B cell (primary cell): ENCODE results near the gene CSNK1A1. TPM values are rescaled to one million over a fixed set of nuclear protein-coding genes. Genes with fewer than 3 reads are reported as not detected.
"Not testable (repeated sequence)": the region's sequence is repeated elsewhere in the genome, so short reads cannot be mapped to it uniquely, and the experiment has no call there.

Experiments
- ATAC-seq: fragments of 200-7000 bp; cut with Tn5 transposase; one replicate; pipeline ENCODE4 v1.10.0; 2021; ENCODE audit warnings: low read depth, mild to moderate bottlenecking, moderate number of reproducible peaks, moderate library complexity
- CTCF ChIA-PET: fragments of 350-600 bp; sonication (Branson Sonifier 250); formaldehyde crosslinking; loops from one replicate; lab custom pipeline; 2021; ENCODE audit warnings: antibody characterized with exemption, inconsistent platforms; lab: Charles Lee
- POLR2A ChIA-PET: fragments of 350-600 bp; sonication (Branson Sonifier 250); formaldehyde crosslinking; loops from one replicate; lab custom pipeline; 2021; ENCODE audit warnings: antibody characterized with exemption; lab: Charles Lee
- DNase-seq: peaks from one replicate; pipeline ENCODE4 v3.0.0; 2013
- H2AFZ ChIP-seq: 2 replicates; pipeline ENCODE4 v1.6.1; 2012; ENCODE audit warnings: mild to moderate bottlenecking, low read depth, low read length; ENCODE audit not compliant: insufficient read depth, poor library complexity, severe bottlenecking
- H3K27ac ChIP-seq, 2 donors: 1 replicate in 1 of 2; 2 replicates in 1 of 2; pipeline ENCODE4 v1.5.1; 2012 to 2013; ENCODE audit warnings: low read length in 2 of 2, mild to moderate bottlenecking in 2 of 2, moderate library complexity in 1 of 2
- H3K27me3 ChIP-seq, 4 experiments: fragments of 200-600 bp in 1 of 4; sonication (generic) in 1 of 4; replicated peaks in 1 of 4; 1 replicate in 2 of 4; 2 replicates in 2 of 4; pipeline versions ENCODE4 v1.6.1 to v1.7.0; 2013 to 2016; ENCODE audit warnings: low read length in 3 of 4, mild to moderate bottlenecking in 2 of 4, mixed read lengths in 1 of 4, moderate library complexity in 1 of 4; ENCODE audit not compliant: insufficient read depth in 4 of 4, control insufficient read depth in 3 of 4; ENCODE audit errors: control extremely low read depth in 1 of 4
- H3K36me3 ChIP-seq, 2 experiments: replicated peaks in 1 of 2; 1 replicate in 1 of 2; 2 replicates in 1 of 2; pipeline versions ENCODE4 v1.6.1 to v1.7.1; 2013; ENCODE audit warnings: low read length in 1 of 2; ENCODE audit not compliant: insufficient read depth in 2 of 2, control insufficient read depth in 1 of 2; ENCODE audit errors: control extremely low read depth in 1 of 2, extremely low read depth in 1 of 2
- H3K4me1 ChIP-seq, 2 donors: fragments of 200-600 bp in 1 of 2; sonication (generic) in 1 of 2; 1 replicate in 1 of 2; 2 replicates in 1 of 2; pipeline versions ENCODE4 v1.5.1 to v1.6.1; 2013 to 2017; ENCODE audit warnings: low read length in 2 of 2; ENCODE audit not compliant: control insufficient read depth in 2 of 2, insufficient read depth in 2 of 2
- H3K4me2 ChIP-seq: replicated peaks from 2 replicates; pipeline ENCODE3; 2012; ENCODE audit warnings: mild to moderate bottlenecking, low read depth, low read length; ENCODE audit not compliant: poor library complexity, severe bottlenecking
- H3K4me3 ChIP-seq, 5 experiments: fragments of 200-600 bp in 1 of 5; sonication (generic) in 1 of 5; 1 replicate in 3 of 5; 2 replicates in 2 of 5; pipeline versions ENCODE4 v1.5.1 to v1.7.0; 2011 to 2016; ENCODE audit warnings: low read length in 4 of 5, mild to moderate bottlenecking in 4 of 5, low read depth in 2 of 5, control low read depth in 1 of 5, moderate library complexity in 1 of 5; ENCODE audit not compliant: insufficient read depth in 1 of 5; ENCODE audit errors: control extremely low read depth in 1 of 5, extremely low read depth in 1 of 5
- H3K79me2 ChIP-seq: fragments of 200-600 bp; sonication (generic); one replicate; pipeline ENCODE4 v1.6.0; 2016; ENCODE audit warnings: low read length; ENCODE audit not compliant: control insufficient read depth, insufficient read depth
- H3K9ac ChIP-seq: fragments of 200-600 bp; sonication (generic); 2 replicates; pipeline ENCODE4 v1.6.1; 2017; ENCODE audit warnings: mild to moderate bottlenecking, low read length, moderate library complexity
- H3K9me3 ChIP-seq, 3 donors: one replicate each; pipeline versions ENCODE4 v1.6.1 to v1.7.1; 2013; ENCODE audit warnings: low read length in 2 of 3; ENCODE audit not compliant: control insufficient read depth in 2 of 3, insufficient read depth in 1 of 3; ENCODE audit errors: control extremely low read depth in 1 of 3
- H4K20me1 ChIP-seq: 2 replicates; pipeline ENCODE4 v1.6.0; 2012; ENCODE audit warnings: mild to moderate bottlenecking, low read length; ENCODE audit not compliant: insufficient read depth, control insufficient read depth, poor library complexity, severe bottlenecking
- H3K27ac Mint-ChIP-seq: one replicate; pipeline ENCODE4 v1.8.0; 2021; ENCODE audit warnings: mixed read lengths
- H3K27me3 Mint-ChIP-seq: one replicate; pipeline ENCODE4 v1.8.0; 2021; ENCODE audit warnings: mixed read lengths
- H3K4me1 Mint-ChIP-seq: one replicate; pipeline ENCODE4 v1.8.0; 2021; ENCODE audit warnings: mixed read lengths
- H3K4me3 Mint-ChIP-seq: one replicate; pipeline ENCODE4 v1.8.0; 2021; ENCODE audit warnings: mixed read lengths
- H3K9me3 Mint-ChIP-seq: one replicate; pipeline ENCODE4 v1.8.0; 2022; ENCODE audit warnings: mixed read lengths; ENCODE audit not compliant: insufficient read depth
- EZH2 ChIP-seq: IDR thresholded peaks from 2 replicates; pipeline ENCODE4 v1.6.1; 2012; ENCODE audit warnings: borderline replicate concordance, low read depth, mild to moderate bottlenecking, moderate library complexity, low read length; ENCODE audit not compliant: insufficient read depth, poor library complexity, severe bottlenecking
- WGBS: methylation state at CpG from one replicate; pipeline ENCODE4 v1.1.5; 2013; ENCODE audit warnings: missing lambda C conversion rate; ENCODE audit not compliant: insufficient coverage; 5-methylcytosine and 5-hydroxymethylcytosine counted together
- intact Hi-C: fragments of 100-400 bp; cut with micrococcal nuclease; formaldehyde crosslinking; loops from one replicate; pipeline ENCODE4 v1.10.0; 2022
- polyA plus RNA-seq: library from polyadenylated mRNA; depleted of rRNA; stranded (reverse); fragments of >200 nt; gene quantifications from 2 replicates; pipeline ENCODE4 v1.2.3, GENCODE V29; 2012
- total RNA-seq, 2 donors: library from RNA; stranded (reverse); fragments of 120-200 nt in 1 of 2; gene quantifications; 1 replicate in 1 of 2; 2 replicates in 1 of 2; pipeline versions ENCODE4 v1.2.3 to v1.2.4, GENCODE V29; 2013 to 2022
- TF ChIP-seq, protein P1 (sequence below): fragments of 200-600 bp; IDR thresholded peaks from one replicate; pipeline ENCODE4 v1.8.0; 2022; ENCODE audit warnings: antibody characterized with exemption, mild to moderate bottlenecking

The CSNK1A1 gene
- total and polyA plus RNA-seq, 2 donors (not counting 1 experiment from before 2014, with no cell fraction given): 45.9 to 168 TPM

DNA sequence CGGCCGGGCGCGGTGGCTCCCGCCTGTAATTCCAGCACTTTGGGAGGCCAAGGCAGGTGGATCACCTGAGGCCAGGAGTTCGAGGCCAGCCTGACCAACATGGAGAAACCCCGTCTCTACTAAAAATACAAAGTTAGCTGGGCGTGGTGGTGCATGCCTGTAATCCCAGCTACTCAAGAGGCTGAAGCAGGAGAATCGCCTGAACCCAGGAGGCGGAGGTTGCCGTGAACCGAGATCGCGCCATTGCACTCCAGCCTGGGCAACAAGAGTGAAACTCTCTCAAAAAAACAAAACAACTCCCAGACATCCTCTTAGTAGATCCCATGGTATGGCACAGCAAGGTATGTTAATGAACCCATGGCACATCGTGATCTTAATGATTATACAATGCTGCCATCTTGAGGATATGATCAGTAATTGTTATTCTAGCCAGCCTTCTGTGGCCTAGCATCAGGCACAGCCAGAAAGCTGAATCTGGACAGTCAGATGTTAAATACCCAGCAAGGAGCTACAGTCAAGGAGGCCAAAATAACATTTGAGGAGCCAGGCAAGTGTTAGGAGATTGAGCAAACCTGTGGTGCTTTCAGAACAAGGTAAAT lies 13.4 kb upstream of the CSNK1A1 start:
- H3K4me1 ChIP-seq, H3K36me3 ChIP-seq, H3K9me3 Mint-ChIP-seq, POLR2A ChIA-PET, H3K27ac Mint-ChIP-seq, H3K9ac ChIP-seq, H3K4me1 Mint-ChIP-seq, H3K27ac ChIP-seq, H3K4me3 Mint-ChIP-seq, H3K4me2 ChIP-seq, H3K27me3 Mint-ChIP-seq, H4K20me1 ChIP-seq, H3K9me3 ChIP-seq, H3K27me3 ChIP-seq, H3K4me3 ChIP-seq, H2AFZ ChIP-seq, H3K79me2 ChIP-seq: not testable (repeated sequence)
- CTCF ChIA-PET: interaction anchor here (0.6 to 3.4 kb wide), 36 partner anchors 13 to 264 kb away, joined by 3 to 37 read pairs (median 4); partner anchors contain the start of genes ARHGEF37, CSNK1A1 and IL17B
- 85% methylated on average over 9 of the region's 15 CpGs for WGBS
- intact Hi-C loops: loop anchor here (5.0 kb wide), 1 partner anchor 832 kb away; no protein-coding TSS in a partner anchor
- ATAC-seq (peak; percentile 88), DNase-seq (peak; percentile 79)
- TF ChIP-seq, protein P1, sequence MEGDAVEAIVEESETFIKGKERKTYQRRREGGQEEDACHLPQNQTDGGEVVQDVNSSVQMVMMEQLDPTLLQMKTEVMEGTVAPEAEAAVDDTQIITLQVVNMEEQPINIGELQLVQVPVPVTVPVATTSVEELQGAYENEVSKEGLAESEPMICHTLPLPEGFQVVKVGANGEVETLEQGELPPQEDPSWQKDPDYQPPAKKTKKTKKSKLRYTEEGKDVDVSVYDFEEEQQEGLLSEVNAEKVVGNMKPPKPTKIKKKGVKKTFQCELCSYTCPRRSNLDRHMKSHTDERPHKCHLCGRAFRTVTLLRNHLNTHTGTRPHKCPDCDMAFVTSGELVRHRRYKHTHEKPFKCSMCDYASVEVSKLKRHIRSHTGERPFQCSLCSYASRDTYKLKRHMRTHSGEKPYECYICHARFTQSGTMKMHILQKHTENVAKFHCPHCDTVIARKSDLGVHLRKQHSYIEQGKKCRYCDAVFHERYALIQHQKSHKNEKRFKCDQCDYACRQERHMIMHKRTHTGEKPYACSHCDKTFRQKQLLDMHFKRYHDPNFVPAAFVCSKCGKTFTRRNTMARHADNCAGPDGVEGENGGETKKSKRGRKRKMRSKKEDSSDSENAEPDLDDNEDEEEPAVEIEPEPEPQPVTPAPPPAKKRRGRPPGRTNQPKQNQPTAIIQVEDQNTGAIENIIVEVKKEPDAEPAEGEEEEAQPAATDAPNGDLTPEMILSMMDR: peak; percentile 79

DNA sequence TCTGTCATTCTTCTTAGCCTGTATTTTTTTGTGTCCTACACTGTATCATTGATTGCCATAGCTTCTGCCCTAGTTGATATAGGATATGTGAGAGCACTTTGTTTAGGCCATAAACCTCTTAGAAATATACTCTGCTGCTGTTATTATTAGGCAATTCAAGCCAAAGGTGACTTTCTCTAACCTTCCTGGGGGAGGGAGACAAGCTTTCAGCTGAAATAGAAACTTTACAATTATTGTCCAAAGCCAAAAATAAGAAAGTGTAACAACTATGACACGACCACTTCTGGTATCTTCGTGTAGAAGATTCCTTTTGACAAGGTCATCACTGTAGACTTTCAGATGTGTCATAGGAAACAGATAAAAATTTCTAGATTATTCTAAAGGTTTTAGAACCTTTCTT lies 12.2 kb upstream of the CSNK1A1 start:
- Mint-ChIP-seq H3K27ac (no peak overlapping the region), H3K4me1 (no peaks in the 10 kb centered on the region), H3K9me3 (no peaks in the 10 kb centered on the region), H3K27me3 (no peaks in the 10 kb centered on the region), H3K4me3 (no peak overlapping the region)
- Histone ChIP-seq H3K9ac (no peak overlapping the region), H3K79me2 (no peaks in the 10 kb centered on the region), H3K27me3 (no peaks in the 10 kb centered on the region), H3K27ac (no peak overlapping the region), H3K4me1 (no peaks in the 10 kb centered on the region), H3K9me3 (no peaks in the 10 kb centered on the region), H3K36me3 (no peaks in the 10 kb centered on the region), H3K4me2 (no peak overlapping the region), H3K4me3 (no peak overlapping the region), H4K20me1 (no peaks in the 10 kb centered on the region), H2AFZ (no peak overlapping the region)
- no peak for ATAC-seq
- intact Hi-C loops: loop anchor here (5.0 kb wide), 1 partner anchor 831 kb away; no protein-coding TSS in a partner anchor
- DNase-seq: no peak
- POLR2A ChIA-PET: no interaction called here
- CTCF ChIA-PET: interaction anchor here (0.6 to 5.0 kb wide), 12 partner anchors 10 to 245 kb away, joined by 3 to 67 read pairs (median 4); partner anchors contain the start of genes CSNK1A1 and IL17B
- no peak for TF ChIP-seq EZH2
- TF ChIP-seq, protein P1: no peak
- WGBS: no CpG with 5 or more reads among the region's 2 CpGs
